ENCODE measurements around the gene CFAP45.

The CFAP45 gene

DNA sequence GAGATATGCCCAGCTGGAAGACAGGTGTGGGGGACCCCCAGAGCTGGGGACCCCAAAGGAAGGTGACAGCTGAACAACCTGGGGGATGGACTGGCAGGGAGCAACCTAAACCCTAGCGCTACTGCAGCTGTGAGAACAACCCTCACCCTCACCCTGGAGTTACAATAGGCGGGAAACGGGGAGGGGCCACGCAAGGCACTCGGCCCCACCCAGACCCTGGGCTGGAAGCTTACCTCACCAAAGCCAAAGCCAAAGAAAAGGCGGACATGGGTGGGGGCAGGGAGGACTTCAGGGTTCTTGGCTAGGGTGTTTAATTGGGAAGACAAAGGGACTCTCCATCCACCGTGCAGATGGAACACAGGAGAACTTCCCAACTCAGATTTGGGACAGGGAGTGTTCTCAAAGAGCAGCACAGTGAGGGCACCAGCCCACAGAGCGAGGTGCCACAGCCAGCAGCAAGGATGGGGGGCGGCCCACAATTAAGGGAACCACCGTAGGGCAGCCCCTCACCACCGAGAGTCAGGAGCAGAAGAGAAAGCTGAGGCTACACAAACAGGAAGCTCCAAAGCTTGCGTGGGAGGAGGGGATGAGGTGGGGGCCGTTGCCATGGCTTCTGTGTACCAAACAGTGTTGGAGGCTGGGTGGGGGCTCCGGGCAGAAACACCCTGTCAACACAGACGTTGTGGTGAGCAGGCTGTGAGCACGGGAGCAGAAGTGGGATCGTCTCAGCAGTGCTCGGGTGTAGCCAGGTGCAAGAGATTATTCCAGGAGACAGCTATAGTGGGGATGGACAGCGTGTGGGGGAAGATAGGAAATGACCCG lies 23.4 kb upstream of the CFAP45 start:
- DNase-seq, result peak; percentile 71 to 96 (median 90)

DNA sequence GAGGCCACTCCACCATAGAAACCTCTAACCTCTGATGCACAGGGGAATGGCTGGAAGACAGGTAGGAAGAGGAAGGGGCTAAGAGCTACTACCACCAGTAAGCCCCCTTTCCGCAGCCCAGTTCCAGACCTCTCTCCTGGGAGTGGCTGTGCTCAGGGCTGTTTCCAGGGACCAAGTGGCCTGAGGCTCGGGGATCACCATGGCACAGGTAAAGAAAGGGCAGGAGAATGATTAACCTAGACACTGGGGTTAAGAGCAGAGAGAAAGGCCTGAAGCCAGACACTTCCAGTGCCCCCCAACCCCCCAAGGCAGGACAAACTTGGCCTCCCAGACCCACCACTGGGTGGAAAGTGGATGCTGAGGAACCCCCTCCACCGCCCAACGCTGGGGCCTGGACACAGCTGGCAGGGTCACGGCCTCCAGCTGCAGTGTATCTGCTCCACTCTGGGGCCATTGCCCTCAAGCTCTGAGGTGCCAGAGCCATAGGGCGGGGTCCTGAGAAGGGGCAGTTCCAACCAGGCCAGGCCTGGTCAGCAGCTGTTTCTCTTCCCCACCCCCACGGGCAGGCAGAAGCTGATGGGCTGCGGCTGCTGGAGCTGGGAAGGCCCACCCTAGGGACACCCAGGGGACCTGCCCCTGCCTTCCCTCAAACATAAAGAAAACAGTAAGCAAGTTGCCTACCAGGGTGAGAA lies 22.7 kb upstream of the CFAP45 start:
- DNase-seq, result peak in 1 of 5 experiments; percentile 28

DNA sequence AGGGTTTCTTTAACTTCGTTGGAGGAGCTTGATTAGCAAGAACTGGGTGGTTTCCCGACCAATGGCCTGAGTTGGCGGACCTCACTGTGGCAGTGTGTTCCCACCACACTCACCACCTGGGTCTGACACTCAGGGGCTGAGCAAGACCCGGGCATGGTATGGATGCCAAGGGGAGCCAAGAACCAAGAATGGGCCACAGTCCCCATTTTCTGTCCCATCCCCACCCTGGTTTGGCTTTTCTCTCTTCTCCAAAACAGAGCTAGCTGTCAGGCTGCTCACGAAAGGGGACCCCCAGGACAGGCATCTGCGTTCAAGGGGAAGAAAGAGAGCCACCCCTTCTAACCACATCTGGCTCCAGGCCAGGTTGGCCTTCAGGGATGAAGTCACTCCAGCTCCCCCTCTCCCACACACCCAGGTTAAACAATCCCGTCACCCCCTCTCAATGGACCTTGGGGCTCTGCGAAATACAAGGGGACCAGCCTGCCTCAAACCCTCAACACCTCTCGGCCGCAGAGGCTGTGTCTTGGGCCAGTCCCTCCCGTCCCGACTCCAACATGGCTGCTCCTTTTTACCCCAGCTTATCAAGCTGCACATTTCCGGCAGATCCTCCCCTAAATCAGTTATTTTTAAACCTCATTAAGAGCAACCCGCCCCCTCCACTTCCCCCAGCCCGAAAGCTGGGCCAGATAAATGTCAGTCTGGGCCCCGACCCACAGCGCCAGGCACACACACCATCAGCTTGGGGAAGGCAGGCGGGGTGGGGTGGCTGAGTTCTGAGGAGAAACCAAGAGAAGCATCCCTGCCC lies 21.9 kb upstream of the CFAP45 start:
- peak in 2 of 5 experiments; percentile 36 to 72 for DNase-seq

DNA sequence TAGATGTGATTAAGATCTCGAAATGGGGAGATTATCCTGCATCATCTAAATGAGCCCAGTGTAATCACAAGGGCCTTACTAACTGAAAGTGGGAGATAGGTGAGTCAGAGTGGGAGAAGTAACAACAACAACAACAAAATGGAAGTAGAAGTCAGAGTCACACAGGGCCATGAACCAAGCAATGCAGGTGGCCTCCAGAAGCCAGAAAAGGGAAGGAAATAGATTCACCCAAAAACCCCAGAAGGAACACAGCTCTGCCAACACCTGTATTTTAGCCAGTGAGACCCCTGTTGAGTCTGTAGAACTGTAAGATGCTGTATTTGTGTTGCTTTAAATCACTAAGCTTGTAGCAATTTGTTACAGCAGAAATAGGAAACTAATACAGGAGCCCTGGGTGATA lies 21.3 kb upstream of the CFAP45 start:
- peak in 1 of 5 experiments; percentile 78 for DNase-seq

DNA sequence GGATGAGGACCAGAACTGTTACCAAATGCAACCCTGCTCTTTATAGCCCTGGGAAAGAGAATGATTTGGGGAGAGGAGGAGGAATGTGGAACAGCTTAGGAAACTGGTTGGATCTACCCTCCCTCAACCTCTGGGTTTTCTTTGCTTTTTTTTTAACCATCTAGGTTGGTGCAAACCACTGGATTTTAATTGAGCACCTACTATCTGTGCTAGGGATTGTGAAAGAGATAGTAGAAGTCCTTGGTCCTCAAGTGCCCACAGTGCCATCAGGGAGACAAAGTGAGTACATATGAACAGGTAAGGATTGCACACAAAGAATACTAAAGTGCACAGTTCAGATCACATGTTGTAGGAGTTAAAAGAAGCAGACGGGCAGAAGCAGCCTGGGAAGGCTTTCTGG lies 20.7 kb upstream of the CFAP45 start:
- DNase-seq, result no peak

DNA sequence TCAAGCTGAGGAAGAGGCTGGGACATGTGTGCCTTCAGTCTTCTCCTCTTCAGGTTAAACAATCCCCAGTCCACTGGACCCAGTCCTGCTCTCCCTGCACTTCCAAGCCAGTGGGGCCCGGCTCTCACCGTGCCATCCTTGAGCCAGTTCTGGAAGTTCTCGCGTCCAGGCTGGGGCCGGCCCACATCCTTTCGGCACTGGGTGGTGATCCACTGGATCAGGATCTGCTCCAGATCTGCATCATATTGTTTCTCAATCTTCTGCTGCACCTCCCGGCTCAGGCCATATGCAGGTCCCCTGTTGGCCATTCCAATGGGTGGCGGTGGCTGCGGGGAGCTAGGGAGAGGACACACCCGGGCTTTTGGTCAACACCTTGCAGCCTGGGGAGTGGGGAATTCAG lies 20.2 kb upstream of the CFAP45 start:
- no peak for DNase-seq

DNA sequence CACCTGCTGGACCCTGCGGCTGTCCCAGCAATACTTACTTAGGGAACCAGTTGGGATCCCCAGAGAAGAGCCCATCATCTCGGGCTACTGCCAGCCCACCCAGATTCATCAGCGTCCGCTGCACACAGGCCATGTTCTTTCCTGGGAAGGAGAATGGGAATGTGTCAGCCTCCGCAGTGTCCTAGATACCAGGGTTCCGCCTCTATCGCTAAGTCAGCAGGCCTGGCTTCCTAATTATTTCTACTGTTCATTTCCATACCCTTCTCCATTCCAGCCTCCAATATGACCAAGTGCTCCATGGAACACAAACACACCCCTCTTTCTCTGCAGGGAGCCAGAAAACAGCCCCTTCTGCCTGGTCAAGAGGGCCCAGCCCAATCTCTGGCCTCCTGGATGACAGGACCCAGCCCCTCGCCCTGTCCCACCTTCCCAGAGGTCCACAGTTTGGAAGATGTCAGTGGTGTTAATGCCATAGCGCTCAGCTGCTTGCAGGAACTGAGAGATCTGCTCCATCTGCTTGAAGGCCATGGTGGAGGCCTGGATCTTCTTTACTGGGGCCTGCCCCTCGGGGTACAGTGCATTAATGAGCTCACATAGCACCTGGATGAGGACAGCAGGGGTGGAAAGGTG lies 19.4 kb upstream of the CFAP45 start:
- DNase-seq, result no peak

DNA sequence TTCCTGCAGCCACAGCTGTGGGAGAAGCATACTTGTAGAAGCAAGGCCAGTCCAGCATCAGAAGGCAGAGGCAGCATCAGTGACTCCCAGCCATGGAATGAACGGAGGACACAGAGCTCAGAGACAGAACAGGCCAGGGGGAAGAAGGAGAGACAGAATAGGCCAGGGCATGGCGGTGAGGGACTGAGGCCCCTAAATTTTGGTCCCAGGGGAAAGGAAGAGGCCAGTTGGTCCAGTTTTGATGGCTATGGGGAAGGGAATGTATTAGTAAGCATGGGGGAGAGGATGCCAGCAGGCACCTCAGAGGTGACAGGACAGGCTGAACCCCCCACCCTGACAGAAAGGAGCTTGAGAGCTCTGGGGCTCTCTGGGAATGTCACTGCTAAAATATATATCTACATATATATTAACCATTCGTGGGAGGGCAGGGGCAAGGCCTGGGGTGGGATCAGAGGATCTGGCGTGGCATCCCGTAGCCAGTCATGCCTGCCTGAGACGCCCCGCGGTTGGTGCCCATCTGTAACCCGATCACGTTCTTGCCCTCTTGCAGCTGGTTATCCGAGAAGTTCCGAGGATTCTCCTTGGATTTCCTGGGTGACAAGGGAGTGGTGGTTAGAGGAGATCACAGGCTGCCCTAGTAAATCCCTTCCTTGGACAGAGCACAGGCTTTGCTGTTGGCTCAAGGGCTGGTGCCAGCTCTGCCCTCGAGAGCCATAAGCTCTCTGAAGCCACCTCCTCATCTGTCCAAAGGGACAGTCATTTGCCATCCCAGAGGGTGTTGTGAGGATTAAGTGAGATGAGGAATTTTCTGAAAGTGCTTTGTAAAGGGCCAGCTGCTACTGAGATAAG lies 18.6 kb upstream of the CFAP45 start:
- DNase-seq, result no peak

DNA sequence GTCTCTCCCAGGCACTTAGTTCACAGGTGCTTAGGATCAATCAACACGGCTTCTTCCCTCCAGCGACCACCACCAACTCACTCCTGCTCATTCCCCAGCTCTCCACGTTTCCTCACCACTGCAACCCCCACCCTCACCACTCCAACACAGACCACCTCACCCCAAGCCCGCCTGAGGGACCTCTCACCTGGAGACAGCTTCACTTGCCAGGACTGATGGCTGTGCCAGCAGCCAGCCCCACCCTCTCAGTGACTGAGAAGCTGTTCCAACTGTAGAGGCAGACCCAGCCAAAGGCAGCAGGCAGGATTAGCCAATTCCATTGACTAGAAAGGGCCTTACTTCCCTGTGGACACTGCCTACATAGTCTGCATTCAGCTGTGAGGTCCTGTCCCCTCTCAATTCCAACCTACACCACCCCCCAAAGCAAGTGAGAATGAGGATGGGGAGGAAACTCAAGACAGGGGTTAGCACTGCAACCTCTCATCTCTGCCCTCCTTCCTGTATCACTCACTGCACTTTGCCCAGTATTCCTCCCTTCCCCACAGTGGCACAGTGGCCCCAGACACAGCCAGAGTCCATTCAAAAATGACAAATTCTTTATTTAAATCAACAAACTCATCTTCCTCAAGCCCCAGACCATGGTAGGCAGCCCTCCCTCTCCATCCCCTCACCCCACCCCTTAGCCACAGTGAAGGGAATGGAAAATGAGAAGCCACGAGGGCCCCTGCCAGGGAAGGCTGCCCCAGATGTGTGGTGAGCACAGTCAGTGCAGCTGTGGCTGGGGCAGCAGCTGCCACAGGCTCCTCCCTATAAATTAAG lies 17.8 kb upstream of the CFAP45 start:
- no peak for DNase-seq

DNA sequence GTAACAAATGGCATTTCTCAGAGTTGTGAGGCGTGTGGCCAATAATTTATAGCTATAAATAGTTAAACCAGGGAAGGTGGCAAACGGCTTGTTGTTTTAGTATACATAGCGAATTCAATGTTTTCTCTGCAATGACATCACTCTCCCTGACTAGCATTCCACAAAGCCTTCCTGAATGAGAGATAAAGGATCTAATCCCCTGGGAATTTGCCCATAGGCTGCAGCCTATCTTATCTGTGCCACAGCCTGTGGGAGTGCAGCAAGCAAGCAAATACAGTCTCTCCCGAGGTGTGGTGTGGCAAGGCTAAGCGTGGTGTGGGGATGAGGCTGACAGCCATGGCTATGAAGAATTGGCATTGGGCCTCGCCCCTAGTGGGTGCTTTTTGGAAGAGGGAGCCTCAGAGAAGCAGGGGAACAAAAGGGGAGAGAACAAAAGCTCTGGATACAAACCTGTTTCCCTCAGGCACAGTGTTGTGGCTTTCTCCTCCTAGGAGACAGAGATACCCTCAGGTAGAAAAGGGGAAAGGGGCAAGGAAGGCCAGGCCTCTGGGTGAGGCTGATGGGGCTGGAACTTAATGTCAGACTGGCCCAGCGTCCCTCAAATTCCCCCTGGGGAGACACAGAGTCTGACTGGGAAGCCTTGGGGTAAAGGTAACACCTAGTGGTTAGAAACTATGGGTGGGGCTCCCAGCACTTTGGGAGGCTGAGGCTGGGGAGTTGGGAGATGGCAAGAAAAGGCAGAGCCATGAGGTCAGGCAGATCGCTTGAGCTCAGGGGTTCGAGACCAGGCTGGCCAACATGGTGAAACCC lies 16.5 kb upstream of the CFAP45 start:
- DNase-seq, result no peak

DNA sequence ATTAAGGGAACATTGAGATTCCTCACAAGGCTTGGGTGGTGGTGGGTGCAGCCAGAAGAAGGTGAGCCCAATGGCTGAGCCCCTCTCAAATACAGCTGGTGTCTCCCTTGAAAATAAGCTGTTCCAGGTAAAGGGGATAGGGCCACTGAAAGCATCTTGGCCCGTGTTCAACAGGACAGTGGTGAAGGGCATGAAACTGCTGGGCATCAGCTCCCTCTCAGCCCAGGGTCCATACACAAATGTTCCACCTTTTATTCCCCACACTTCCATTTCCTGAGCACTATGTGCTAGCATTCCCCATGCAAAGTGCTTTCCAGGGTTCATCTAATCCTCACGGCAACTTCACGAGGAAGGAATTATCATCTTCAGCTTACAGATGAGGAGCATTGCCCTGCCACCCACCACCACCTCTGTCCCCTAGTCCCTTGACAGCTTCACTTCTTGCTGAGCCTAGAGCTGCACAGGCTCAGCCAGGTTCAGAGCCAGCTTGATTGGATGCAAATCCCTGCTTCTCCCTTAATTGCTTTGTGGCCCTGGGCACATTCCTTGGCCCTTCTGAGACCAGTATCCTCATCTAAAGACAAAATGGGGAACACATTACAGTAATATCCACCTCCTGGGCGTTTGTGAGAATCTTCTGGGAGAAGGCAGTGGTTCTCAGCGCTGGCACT lies 15.7 kb upstream of the CFAP45 start:
- no peak for DNase-seq

DNA sequence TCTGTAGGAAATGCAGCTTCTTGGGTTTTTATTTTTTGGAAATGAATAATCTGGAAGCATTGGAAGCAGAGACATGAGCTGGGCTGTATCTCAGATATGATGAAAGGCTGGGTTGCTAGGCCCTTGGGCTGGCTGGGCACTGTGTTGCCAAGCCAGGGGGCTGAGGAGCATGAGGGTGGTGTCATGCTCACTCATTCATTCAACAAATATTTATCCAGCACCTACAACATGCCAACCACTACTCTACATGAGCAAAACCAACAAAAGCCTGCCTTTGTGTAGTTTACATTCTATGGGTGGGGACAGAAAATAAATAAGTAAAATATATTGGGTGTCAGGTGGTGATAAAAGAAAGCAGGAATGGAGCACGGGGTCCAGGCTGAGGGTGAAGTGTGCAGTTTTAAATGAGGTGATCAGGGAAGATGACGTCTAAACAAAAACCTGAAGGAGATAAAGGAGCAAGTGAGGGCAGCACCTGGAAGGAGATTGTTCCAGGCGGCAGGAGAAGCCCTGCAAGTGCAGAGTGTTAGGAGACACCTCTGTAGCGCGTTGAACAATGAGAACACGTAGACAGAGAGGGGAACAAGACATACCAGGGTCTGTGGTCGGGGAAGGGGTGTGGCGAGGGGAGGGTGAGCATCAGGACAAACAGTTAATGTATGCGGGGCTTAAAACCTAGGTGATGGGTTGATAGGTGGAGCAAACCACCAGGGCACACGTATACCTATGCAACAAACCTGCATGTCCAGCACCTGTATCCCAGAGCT lies 14.5 kb upstream of the CFAP45 start:
- DNase-seq, result no peak

DNA sequence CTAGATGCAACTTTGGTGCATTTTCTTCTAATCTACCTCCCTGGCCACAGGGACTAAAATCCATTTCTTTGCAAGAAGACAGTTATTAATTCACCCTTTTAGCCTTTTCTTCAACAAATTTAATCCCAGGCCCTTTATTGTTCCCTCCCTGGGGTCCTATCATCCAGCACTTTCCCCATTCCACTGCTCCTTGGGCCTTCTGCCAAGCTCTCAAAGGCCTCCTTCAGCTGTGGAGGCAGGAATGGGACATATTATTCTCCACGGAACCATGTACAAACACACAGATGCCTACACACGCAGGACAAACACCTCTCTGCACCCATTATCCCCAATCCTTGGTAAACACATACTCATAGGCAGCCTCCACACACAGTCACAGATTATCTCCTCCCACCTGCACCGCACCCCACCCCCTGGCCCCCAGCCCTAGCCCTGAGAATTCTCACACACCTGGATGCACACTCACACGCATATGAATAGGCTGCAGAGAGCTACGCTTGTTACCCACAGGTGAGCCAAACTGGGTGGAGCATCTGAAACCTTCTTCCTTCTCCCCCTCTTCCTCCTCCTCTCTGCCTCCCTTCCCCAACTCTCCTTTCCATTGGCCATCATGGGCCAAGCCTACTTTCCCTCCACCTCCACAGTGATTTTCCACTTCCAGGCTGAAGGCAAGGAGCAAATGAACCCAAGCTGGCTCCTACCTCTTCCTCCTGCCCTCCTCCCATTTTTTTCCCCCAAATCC lies 13.7 kb upstream of the CFAP45 start:
- DNase-seq, result no peak

DNA sequence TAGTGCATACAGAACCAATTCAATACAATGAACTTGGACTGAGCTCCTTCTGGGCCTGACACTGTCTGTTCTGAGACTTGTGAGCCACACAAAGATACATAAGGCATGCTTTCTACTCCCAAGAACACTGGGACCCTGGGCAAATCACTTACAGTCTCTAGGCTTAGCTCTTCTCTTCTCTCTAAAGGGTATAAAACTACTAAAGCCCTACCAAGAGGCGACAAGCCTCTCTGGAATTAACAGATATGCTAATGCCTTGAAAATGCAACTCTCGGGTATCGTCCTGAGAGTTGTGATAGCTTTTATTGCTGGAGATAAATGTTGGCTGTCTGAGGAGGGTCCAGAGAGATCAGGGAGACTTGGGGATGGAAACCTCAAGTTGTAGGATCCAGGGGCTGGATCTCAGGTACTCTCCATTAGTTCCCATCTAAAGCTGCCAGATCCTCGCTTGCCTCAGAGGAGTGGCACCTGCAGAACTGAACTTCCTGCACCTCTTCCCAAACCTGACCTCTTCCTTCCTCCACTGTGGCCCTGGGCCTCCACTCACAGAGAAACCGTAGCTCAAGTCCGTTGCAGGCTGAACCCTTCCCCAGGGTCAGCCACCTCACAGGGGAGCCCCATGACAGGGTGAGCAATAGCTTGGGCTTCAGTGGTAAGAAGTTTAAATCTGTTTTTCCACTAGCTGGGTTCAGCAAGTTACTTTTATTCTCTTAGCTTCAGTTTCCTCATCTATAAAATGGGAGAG lies 11.5 kb upstream of the CFAP45 start:
- DNase-seq, result no peak

DNA sequence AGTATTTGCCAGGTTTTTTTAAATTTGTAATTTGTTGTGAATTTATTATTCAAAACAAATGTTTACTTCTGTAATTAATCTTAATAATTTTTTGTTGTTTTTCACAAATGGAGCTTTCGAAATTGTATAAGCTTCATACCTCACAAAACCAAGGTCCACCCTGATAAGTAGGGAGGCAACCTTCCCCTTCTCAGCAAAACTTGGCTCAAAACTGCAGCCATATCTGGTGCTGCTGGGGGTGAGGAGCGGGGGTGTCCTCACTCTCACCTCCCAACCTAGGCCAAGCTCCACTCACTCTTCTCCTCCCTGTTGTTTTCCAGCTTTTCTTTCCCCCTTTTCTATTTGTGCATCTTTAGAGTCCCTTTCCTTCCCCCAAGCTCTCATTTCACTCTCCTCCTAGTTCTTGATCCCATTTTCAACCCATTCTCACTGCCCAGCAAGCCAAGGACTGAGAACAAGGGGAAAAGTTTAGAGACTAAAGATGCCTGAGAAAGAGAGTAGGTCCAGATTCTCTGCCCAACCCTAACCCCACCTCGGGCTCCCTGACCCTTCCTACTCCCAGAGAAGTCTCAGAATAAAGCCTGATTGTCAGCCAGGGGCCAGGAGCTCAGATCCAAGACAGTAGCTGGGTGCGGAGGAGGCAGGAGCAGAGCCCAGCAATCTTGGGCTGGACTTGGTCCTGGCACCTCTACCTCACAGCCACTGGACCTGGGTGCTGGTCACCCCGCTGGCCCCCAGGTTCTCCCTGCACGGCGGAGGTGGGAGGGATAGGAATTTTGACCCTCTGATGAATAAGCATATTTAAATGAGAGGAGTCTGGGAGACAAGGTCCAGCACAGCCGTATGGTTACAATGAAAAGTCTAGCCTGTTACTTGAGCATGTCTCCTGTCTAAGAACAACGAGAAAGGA lies 8.3 kb upstream of the CFAP45 start:
- no peak for DNase-seq

DNA sequence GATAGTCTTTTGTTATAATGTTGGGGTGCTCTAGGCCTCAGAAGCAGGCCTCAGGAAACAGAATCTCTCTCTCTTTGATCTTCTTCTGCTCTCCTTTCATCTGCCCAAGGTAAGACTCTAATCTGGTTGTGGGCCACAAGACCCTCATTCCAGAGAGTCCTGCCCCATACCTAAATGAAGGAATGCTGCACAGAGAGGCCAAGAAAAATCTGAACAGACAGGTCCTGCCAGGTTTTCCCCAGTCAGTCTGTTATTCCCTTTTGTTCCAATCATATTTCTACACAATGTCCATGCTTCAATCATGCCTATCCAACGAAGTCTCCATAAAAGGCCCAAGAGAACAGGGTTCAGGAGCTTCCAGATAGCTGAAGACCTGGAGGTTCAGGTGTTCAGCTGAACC lies 7.0 kb upstream of the CFAP45 start:
- no peak for DNase-seq

Measured in T-helper 2 cell (primary cell).